D721Med (cell line): ENCODE data around the gene MYL10.

Experiments
- DNase-seq: peaks from one replicate; pipeline ENCODE4 v3.0.0; 2011; ENCODE audit warnings: low spot score; ENCODE audit not compliant: insufficient read length
- FAIRE-seq: peaks from 2 replicates; lab custom pipeline; 2011; peaks lifted over from hg19 to GRCh38; lab: Jason Lieb, UNC
- TF ChIP-seq, protein P1 (sequence below): IDR thresholded peaks from 2 replicates; pipeline ENCODE4 v1.5.1; 2012; ENCODE audit warnings: mild to moderate bottlenecking, control low read depth; ENCODE audit not compliant: insufficient read depth; ENCODE audit errors: missing control alignments

MYL10 gene

GRCh38 chr7:101629171-101629570 lies at the start of gene MYL10:
MYL10 (minus strand) TSS chr7:101629296; CDS start chr7:101629118, 178 bp downstream.
- FAIRE-seq (no peak), DNase-seq (no peak)
- TF ChIP-seq, protein P1, sequence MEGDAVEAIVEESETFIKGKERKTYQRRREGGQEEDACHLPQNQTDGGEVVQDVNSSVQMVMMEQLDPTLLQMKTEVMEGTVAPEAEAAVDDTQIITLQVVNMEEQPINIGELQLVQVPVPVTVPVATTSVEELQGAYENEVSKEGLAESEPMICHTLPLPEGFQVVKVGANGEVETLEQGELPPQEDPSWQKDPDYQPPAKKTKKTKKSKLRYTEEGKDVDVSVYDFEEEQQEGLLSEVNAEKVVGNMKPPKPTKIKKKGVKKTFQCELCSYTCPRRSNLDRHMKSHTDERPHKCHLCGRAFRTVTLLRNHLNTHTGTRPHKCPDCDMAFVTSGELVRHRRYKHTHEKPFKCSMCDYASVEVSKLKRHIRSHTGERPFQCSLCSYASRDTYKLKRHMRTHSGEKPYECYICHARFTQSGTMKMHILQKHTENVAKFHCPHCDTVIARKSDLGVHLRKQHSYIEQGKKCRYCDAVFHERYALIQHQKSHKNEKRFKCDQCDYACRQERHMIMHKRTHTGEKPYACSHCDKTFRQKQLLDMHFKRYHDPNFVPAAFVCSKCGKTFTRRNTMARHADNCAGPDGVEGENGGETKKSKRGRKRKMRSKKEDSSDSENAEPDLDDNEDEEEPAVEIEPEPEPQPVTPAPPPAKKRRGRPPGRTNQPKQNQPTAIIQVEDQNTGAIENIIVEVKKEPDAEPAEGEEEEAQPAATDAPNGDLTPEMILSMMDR: no peak

- peak; percentile 3 for DNase-seq
- TF ChIP-seq, protein P1: no peak
- no peak for FAIRE-seq
Observed at GRCh38 chr7:101678658-101679057, 49.6 kb upstream of the MYL10 start.

- FAIRE-seq (no peak), DNase-seq (peak; percentile 5)
- TF ChIP-seq, protein P1: no peak
Observed at GRCh38 chr7:101677797-101678479, 48.8 kb upstream of the MYL10 start.

DNA sequence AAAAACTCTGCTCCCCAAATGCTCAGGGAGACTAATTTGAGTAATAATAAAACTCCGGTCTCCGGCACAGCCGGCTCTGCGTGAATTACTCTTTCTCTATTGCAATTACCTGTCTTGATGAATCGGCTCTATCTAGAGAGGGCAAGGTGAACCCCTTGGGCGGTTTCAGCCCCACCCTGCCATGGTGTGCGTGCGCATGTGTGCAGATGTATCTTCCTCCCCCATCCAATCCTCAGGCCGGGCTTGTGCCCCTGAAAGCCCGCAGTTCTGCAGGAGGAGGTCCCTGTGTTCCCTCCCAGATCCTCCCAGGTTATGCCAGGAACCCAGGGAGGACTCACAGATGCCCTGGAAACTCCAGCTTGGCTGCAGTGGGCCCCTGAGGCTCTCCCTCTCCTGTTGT lies 48.3 kb upstream of the MYL10 start:
- no peak for FAIRE-seq
- DNase-seq: no peak
- TF ChIP-seq, protein P1: no peak

- no peak for FAIRE-seq
- TF ChIP-seq, protein P1: no peak
Observed at GRCh38 chr7:101676956-101677355, 47.9 kb upstream of the MYL10 start.

GRCh38 chr7:101676062-101676598 lies 47.0 kb upstream of the MYL10 start:
- FAIRE-seq: no peak
- no peak for DNase-seq
- TF ChIP-seq, protein P1: no peak

More at GRCh38 chr7:101676956-101677355, 47.9 kb upstream of the MYL10 start:
- DNase-seq: peak; percentile 4

DNA sequence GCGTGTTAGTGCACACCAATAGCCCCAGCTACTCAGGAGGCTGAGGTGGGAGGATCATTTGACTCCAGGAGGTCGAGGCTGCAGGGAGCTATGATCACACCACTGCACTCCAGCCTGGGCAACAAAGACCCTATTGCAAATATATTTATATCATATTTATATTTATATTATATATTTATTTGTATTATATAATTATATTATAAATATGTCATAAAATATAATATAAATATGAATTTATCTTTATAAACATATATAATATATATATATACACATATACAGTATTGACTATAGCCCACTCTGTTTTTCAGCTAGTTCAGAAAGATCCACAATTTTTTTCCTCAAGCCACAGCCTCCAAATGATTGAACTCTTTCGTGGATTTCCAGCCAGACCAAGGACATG lies 45.3 kb upstream of the MYL10 start:
- TF ChIP-seq, protein P1: no peak
- DNase-seq (no peak), FAIRE-seq (no peak)
